GOT3 (cell line): ENCODE measurements around the gene CNST.
"Not testable (repeated sequence)": the region's sequence is repeated elsewhere in the genome, so short reads cannot be mapped to it uniquely, and the experiment has no call there.

Experiments
- DNase-seq: peaks from one replicate; lab custom pipeline; 2025; ENCODE audit warnings: mixed read lengths; lab: John Stamatoyannopoulos, UW

CNST gene

DNA sequence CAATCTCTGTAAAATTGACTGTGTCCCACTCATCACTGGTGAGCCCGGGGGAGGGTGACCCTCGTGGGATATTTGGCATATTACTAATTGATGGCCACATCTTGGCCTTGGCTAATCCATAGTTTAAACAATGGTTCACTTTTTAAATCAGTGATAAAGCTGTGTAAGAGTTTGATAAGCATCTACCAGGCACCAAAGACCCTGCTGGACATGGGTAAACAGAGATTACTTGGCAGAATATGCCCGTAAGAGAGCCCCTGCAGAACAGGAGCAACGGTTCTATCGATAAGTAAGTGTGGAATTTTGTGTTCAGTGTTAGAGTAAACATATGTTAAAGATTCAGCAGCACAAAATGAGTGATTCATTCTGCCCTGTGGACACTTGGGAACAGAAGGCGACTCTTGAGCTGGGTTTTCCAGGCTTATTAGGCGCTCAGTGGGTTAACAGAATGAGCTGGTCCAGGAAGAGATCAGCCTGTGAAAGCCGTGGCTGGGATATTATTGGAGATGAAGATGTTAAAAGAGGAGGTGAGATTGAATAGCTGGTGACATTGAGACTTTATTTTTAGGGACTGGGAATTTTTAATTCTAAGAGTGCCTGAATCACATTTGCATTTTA, 55.9 kb downstream of the CNST start:
- no peak for DNase-seq

DNA sequence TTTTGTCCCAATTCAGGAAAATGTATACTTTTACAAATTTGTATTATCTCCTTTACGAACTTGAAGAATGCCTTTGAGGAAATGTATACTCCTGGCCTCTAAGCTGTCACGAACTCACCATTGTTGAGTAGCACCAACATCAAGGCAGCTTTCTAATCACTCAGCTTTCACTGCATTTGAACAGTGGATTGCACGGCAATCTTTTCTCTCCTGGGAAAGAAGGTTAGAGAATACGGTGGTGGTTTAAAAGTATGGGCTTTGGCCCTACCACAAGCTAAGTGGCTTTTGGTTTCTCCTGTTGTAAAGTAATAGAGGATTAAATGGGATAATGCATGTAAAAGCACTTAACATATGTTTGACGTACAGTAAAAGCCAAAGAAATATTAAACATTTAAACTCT, 57.8 kb downstream of the CNST start:
- DNase-seq = no peak

DNA sequence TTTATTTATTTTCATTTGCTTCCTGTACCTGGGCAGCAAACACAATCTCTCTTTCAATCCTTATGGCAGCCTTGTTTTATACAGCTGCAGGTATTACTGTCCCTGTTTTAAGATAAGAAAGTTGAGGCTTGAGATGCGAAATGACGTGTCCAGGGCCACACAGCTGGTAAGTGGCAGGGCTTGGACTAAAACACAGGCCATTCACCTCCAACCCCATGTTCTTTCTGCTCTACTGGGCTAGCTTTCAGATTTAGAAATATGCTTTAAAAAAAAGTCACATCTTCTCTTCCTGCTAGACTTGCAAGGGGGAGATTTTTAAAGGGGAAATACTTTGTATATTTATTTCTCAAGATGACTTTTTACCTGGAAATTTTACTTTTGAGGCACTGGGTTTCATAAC, 62.8 kb downstream of the CNST start:
- DNase-seq = no peak

DNA sequence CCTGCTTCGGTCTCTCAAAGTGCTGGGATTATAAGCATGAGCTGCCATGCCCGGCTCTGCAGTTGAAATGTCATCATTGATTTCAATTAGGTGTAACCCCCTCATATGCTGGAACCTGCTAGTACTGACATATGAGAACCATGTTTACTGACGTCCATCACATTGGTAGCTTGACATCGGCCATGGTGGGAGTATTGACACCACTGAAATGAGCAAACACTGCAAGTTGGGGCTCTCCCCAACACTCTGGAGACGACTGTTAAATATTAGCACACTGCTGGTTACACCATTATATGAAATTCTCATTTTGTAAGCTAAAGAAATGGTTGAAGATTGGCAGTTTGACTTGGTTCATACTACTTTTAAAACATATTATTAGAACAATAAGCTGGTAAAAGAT, 63.7 kb downstream of the CNST start:
- DNase-seq = no peak

DNA sequence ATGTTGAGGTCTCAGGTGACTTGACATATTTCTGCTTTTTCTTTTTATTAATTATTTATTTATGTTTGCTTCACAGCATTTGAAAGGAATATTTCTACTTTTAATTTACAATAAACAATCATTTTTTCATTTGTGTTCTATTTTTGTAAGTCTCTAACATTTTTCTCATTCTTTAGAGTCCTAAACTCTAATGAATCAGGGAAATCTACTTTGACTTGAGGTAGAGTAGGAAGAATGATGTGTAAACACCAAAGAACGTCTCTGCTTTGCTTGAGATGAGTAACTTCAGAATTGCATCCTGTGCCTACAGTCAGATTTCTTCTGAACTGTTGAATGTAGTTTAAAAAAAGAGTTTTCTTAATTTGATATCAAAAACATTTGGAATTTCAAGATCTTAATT, 65.2 kb downstream of the CNST start:
- DNase-seq = no peak

DNA sequence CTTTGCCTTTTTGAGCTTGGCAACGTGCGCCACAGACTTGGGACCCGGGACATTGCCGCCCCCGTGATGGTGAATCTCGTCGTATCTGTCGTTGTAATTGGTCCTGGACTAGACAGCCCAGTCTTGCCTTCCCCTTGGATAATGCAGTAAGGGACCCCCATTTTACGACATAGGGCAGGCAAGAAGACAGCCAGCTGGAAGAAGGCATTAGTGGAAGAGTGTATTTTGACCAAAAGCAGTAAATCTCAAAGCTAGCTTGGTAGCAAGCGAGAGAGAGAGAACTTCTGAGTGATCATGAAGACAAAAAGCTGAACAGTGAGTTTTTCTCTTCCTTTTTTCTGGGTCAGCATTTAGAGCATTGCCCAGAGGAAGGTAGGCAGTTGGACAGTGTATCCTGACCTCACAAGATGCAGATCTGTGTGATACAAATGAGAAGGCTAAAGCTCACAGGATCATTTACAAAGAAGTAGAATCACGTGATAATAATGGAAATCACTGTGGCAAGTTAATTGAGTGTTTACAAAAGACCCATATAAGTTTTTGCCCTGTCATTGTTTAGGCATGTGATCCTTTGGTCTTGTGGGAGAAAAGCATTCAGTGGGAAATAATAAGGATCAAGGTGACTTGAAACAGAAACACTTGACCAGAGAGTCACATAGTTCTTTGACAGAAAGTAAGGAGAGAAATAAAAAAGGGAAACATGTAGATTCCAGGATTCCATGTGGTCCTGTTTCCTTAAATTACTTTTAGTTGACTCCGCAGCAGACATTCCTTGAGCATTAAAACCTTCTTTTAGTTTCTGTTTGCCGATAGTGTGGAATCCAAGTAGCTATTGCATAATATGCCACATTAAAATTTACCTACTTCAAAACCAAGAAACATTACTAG, 66.3 kb downstream of the CNST start:
- no peak for DNase-seq

DNA sequence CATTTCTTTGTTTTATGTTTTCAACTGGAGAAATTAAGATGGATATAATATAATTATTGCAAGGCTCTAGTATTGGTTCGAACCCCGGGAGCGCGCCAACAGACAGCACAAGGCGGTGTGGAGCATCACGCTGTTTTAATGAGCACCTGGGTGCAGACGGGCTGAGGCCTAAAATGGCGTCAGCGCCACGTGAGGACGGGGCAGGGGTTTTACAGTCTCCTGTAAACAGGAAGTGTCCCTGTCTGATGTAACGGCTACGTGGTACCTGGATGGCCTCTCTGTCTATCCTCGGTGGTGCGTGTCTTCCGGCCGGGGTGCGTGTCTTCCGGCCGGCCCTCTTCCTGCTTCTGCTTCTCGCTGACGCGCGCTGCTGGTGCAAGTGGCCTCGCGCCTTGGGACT, 68.4 kb downstream of the CNST start:
- DNase-seq = not testable (repeated sequence)

DNA sequence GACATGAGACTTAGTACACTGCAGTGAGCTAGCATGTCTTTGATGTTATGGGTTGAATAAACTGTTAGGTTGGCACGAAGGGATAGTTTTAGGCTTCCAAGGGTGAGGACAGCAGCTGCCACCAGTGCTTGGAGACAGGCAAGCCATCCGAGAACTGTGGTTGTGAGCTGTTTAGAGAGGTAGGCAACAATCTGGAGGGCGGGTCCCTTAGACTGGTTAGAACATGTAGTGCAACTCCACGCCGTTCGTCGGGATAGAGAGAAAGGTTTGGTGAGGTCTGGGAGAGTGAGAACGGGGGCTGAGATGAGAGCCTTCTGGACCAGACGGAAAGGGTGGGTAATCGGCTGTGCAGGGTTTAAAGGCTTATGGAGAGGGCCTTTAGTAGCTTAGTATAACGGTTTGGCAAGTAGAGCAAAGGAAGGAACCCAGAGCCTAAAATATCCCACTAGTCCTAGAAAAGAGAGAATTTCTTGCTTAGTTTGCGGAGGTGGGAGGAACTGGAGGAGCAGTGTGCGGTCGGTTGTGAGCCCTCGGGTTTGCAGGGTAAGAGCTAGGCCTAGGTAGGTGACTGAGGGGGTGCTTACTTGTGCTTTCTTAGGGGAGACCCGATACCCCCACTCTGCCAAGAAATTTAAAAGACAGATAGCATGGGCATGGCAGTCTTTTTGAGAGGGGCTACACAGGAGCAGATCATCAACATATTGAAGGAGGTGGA, 72.8 kb downstream of the CNST start:
- no peak for DNase-seq

DNA sequence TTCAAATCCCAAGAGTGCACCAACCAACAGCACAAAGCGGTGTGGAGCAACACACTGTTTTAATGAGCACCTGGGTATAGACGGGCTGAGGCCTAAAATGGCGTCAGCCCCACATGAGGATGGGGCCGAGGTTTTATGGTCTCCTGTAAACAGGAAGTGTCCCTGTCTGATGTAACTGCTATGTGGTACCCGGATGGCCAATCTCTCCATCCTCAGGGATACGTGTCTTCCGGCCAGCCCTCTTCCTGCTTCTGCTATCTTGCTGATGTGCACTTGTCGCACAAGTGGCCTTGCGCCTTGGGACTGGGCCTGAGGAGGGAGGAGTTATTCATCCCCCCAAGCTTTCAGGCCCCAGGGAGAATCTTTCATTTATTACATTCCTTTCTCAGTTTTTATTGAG, 73.5 kb downstream of the CNST start:
- no peak for DNase-seq

DNA sequence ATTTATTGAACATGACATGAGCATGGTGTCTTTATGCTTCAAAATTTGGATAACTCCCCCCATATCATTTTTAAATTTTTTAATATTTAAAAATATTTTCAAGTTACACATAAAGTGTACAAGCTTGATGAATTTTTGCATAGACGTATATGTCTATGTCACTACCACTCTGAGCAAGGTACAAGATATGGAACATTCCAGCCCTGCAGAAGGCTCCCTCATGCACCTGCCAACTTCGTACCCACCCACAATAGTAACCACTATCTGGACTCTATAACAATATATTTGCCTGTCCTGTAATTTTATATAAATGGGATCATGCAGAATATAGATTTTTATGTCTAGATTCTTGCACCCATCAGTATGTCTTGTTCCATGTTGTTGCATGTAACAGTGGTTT, 74.5 kb downstream of the CNST start:
- DNase-seq = no peak

DNA sequence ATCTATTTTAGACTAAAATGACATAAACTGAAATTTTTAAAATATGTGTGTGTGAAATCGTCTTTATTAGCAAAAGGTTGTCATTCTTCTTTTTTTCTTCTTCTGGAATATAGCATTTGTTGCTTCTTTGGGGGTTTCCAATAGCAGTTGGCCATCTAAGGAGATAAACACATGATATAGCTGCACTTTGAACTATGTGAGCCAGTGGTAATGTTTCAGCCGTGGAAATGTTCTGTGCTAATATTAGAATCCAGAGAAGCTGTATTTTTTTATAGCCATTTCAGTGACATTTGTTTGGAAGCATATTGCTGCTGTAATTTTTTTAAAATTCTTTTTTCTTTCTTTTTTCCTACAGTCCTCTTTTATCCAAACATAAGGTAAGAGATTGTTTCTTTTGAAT, 75.1 kb downstream of the CNST start:
- no peak for DNase-seq

DNA sequence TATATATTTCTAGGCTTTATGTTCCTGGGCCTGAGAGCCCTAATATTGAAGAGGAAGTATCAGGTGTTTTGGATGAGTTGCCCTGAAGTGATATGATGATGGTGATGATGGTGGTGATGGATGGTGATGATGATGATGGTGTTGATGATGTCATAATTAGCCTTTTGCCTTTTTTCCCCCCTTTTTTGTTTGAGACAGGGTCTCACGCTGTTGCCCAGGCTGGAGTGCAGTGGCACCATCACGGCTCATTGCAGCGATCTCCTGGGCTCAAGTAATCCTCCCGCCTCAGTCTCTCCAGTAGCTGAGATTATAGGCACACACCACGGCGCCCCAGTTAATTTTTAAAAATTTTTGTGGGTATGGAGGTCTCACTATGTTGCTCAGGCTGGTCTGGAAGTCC, 76.5 kb downstream of the CNST start:
- DNase-seq = no peak

DNA sequence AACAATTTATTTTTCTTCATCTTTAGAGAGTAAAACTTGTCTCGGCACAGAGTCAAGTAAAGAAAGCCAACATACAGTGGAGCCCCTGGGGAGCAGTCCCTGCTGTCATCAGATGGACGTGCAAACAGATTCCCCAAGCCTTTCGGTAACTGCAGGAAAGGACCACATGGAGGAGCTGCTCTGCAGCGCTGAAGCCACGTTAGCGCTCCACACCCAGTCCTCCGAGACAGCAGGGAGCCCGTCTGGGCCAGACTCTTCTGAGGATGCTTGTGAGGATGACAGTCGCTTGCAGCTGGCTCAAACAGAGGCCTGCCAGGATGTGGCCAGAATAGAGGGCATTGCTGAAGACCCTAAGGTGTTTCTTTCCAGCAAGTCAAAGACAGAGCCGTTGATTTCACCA, 80.9 kb downstream of the CNST start:
- DNase-seq = no peak

DNA sequence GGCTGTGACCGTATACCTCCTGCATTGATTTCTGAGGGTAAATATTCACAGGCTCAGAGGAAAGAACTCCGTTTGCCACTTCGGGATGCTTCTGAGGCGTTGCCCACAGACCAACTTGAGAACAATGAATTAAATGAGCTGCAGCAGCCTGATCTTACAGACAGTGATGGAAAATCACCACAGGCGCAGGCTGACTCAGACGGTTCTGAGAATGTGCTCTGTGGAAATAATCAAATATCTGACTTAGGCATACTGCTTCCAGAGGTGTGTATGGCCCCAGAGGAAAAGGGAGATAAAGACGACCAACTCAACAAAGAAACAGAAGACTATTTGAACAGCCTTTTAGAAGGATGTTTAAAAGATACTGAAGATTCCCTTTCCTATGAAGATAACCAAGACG, 81.3 kb downstream of the CNST start:
- DNase-seq = no peak

DNA sequence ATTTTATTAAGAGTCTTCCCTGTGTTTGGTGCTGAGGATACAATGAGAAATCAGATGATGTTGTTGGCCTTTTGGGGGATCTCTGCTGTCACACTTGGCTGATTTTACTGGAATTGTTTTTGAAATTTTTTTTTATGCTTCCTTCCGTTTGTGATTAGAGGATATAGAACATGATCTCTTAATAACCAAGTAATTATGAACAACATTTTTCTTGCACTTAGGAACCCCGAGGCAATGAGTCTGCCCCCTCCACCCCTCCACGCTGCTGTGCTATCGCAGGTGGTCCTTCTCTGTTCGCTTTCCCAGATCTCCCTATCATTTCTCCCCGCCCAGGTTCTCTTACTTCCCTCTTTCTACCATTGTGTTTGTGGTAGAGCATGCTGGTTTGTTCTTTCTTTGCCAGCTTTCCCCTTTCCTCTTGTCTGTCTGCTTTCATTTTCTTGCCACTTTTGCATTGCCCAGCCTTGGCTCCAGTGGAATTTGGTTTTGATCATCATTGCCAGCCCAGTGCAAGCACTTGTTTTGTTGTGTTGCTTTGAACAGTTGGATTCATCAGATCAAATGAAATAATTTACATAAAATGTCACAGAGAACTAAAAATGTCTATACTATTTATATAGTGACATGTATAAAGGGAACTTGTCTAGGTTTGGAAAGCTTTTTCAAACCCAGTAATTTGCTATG, 84.9 kb downstream of the CNST start:
- no peak for DNase-seq

DNA sequence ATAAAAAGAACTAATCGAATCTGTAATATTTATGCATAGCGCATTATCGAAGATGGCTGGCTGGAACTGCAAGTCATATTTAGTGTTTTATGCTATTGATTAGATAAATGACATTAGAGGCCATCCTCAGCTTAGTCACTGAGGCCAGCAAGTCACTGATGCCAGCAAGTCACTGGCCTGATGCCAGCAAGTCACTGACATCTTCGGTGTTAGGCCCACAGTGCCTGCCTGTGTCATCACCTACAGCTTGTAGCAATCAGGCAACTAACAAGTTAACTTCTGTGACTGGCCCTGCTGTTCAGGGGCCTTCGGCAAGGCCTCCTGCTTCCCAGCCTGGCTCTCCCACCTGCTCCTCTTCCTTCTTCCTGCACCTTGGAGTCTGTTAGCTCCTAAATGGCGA, 92.3 kb downstream of the CNST start:
- no peak for DNase-seq

DNA sequence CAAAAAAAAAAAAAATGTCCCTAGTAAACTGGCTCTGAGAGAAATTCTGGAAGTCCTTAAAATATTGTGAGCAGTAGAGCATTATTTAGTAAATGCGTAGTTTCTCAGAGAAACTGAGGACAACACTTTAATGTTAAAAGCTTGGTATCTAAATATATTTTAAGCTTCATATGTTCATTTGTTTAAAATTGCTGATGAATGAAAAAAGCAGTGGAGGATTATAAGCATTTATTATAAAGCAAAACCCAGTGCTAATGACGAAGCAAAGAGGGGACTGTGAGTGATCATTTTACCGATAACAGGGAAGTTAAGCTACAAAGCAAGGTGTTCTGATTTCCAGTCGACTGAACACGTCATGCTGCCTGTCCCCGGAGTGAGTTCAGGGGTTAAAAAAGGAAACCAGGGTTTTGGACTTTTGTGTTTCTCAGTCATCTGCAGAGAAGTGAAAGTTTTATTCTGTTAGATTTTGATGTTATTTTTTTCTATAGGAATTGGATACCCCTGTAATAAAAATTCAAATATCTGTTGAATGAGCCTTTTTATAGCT, 93.4 kb downstream of the CNST start:
- DNase-seq = no peak

DNA sequence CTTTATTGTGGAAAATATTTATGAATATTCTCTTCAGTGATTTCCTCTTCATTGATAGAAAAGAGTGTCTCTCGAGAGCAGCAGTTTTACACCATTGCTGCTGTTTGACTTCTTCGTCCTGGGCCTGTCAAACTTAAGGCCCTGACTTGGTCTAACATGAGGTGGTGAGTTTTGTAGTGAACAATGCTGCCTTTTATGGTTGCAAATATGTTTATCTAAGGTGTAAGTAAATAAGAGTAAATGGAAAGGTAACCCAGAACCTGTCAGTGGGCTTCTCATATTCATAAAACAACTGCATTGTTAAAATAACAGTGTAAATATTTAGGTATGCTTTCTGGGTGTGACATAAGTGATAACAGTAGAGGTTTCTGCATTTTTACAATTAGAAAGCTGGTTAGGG, 95.2 kb downstream of the CNST start:
- no peak for DNase-seq

DNA sequence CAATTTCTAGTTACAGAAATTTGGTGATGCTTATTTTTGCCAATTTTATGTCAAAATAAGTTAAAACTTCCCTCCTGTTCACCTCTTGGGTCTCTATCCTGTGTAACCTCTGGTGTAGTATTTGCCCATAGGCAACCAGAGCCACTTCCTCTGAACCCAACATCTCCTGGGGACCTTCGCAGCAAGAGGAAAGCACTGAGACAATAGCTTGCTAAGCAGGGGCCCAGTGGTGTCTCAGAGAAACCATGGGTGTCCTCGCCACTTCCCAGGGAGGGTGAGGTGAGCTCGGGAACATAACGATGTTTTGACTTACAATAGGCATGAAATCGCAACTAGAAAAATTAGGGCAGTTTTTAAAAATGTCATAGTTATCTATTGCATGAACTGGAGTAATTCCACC, 101.5 kb downstream of the CNST start:
- no peak for DNase-seq

DNA sequence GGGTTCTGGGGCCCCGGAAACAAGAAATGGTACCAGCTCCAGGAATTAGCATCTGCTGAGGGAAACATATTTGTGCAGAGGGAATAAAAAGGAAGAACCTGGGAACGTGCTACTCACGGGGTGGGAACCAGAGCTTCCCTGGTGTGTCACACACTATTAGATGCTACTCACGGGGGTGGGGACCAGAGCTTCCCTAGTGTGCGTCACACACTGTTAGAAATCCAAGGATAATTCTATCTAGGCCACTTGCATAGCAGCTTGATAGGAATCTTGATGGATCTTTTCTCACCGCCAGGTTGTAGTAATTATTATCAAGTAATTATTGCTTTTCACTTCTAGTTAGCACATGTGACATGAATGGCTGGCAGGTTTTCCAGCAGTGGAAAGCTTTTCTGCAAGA, 103.4 kb downstream of the CNST start:
- DNase-seq = no peak

DNA sequence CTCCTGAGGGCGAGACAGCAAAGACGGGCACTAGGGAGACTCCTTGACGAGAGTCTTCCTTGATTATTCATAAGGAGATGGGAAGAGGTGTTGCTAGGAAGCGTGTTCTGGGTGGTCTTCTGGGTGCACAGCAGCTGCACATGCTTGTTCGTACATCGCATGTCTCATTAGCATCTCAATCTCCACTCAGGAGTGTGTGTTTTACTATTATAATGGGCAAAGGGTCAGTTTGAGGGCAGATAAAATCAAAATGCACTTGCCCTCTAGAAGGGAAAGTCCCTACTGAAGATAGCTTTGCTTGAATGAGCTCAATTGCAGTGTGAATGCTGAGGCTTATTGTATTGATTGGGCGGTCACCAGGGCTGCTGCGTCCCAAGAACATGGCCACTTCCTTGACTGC, 107.8 kb downstream of the CNST start:
- DNase-seq = no peak

DNA sequence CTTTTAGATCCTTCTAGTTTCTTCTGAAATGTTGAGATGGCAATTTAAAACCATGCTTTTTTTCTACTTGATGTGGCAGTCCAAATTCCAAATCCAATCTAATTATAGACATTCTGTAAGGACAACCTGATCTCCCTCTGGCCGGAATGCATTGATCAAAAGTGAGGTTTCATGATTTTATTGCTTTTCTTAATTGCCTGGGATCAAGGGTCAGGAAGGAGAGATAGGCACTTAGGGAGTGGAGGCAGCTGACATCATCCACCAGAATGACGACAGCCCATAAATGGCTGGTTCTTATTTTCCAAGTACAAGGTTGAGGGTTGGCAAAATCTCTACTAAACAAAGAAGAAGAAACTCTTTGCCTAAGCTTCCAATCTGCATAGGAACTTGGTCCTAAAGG, 111.6 kb downstream of the CNST start:
- DNase-seq = no peak
